Stimulated activated CD4-positive, alpha-beta T cell treated with anti-CD3 and anti-CD28 coated beads, Interleukin-4, amount 100 ng/mL, for 48 hours (primary cell): ENCODE measurements around the gene KLRD1.
"Not testable (repeated sequence)": the region's sequence is repeated elsewhere in the genome, so short reads cannot be mapped to it uniquely, and the experiment has no call there.

Experiments
- DNase-seq, 2 donors: peaks; one replicate each; pipeline ENCODE4 v3.0.0-alpha.2; 2020; ENCODE audit warnings: low read depth in 2 of 2

Gene KLRD1

GRCh38 chr12:10368206-10369171 lies 60.8 kb downstream of the KLRD1 start:
- DNase-seq = no peak

DNA sequence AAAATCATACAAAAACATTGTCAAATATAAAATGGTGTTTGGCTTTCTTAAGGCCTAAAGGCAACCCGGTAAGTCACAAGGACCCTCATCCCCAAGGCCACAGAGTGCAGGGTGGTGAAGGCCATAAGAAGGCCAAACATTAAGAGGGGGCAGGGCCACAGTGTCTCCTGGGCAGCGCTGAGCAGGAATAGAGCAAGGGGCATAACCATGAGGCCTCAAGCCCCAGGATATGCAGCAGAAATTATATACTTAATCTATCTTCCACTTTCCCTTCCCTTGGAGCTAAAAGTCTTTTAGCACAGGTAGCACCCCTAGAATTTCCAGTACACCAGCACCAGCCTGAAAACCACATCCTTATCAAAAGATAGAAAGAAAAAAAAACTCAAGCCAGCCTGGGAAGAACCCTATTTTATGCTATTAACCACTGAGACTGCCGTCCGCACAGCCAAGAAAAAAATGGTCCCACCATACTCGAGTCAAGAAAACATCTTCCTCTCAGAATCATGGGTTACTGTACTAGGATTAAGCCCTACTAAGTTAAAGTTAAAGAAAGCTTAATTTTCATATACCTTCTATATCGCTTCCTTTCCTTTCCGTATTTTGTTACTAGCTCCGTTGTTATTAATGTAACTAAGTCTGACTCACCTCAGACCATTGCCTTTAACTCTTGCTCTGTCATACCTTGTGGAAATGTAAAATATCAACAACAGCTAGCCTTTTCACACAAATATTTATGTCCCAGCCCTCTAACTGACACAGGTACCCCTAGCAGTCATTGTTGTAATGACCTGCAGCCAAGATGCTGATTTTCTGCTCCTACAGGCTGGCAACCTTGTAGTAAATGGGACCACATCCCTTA lies 62.1 kb downstream of the KLRD1 start:
- DNase-seq = no peak

DNA sequence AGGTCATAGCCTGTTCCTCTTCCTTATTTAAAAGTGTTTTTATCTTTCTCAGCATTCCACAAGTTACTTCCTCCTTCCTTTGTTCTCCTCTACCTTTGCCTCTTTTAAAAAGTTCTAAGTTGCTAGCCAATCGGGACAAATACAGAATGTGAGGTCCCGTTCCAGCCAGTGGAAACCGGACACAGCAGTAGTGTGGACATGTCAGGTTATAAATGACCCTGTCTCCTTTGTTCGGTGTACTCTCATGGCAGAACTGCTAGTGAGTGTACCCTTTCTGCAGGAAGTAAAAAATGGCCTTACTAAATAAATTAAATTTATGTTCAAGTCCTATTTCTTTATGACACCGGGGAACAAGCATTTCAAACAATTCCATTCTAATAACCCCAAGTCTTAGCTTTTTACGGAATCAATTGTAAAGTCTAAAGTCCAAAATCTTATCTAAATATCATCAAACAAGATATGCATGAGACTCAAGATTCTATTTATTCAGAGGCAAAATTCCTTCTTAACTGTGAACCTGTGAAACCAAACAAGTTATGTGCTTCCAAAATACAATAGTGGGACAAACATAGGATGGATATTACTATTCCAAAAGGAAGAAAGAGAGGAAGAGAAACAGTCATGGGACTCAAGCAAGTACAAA lies 64.3 kb downstream of the KLRD1 start:
- DNase-seq = not testable (repeated sequence)

DNA sequence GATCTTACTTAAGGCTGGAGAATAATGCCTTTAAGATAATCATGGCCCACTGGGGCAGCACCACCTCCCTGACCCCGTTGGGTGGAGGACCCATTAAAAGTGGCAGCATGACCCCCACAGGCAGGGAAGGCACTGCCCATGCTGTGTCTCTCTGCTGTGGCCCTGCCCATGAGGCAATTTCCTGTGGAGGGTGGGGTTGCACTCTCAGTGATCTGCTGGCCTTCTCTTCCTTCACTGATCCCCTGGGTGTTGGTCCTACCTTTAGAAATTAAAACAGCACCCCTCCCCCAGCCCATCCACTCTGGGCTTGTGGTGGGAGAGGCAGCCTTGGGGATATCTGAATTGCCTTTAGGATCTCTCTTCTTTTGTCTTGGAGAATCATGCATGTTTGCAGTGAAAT lies 64.9 kb downstream of the KLRD1 start:
- no peak for DNase-seq

DNA sequence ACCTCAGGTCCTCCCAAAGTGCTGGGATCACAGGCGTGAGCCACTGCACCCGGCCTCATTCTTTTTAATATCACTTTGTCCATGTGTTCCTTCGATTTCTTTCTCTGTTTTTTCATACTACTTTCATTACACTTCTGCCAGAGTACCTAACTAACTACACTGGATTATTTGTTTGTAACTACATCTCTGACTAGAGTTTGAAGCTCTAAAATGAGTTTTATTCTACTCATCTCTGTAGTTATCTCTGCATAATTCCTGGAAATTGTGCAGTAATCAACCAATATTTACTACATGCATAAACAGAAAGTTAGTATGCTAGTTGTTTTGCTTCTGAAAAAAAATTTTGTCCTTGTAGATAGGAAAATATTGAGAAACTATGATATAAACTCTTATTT lies 67.0 kb downstream of the KLRD1 start:
- DNase-seq = no peak

- not testable (repeated sequence) for DNase-seq
Measured at GRCh38 chr12:10378737-10379136, 71.1 kb downstream of the KLRD1 start.
